SK-N-SH (cell line): ENCODE results near the gene RPL13. TPM values are rescaled to one million over a fixed set of nuclear protein-coding genes. Genes with fewer than 3 reads are reported as not detected.

Experiments used
- CTCF ChIA-PET: fragments of 300-600, 350-600 bp; formaldehyde crosslinking; extraction: SDS; loops from one replicate; lab custom pipeline; 2021; lab: Yijun Ruan, JAX
- POLR2A ChIA-PET: fragments of 350-600 bp; sonication (Branson Sonifier 250); formaldehyde crosslinking; extraction: SDS; loops from one replicate; lab custom pipeline; 2020; ENCODE audit warnings: antibody characterized with exemption, inconsistent platforms; lab: Yijun Ruan, JAX
- DNase-seq: peaks from one replicate; pipeline ENCODE4 v3.0.0; 2012
- H2AFZ ChIP-seq: fragments of 200-600 bp; sonication (generic); 2 replicates; pipeline ENCODE4 v1.8.1; 2016; ENCODE audit warnings: antibody characterized with exemption, mild to moderate bottlenecking, low read depth
- H3F3A ChIP-seq: fragments of 200-600 bp; sonication (generic); replicated peaks from 2 replicates; pipeline ENCODE3; 2016; ENCODE audit warnings: antibody characterized with exemption, mild to moderate bottlenecking; ENCODE audit not compliant: insufficient read depth
- H3K27ac ChIP-seq, 2 experiments: fragments of 200-500 bp in 1 of 2; fragments of 200-600 bp in 1 of 2; sonication (Bioruptor generic) in 1 of 2; sonication (generic), shearing (Covaris generic) in 1 of 2; 2 replicates each; pipeline versions ENCODE4 v1.5.1 to v1.6.1; 2014 to 2016; ENCODE audit warnings: low read depth in 2 of 2, inconsistent platforms in 1 of 2, low read length in 1 of 2, mild to moderate bottlenecking in 1 of 2, mixed read lengths in 1 of 2
- H3K27me3 ChIP-seq: fragments of 200-600 bp; sonication (generic), shearing (Covaris generic); 2 replicates; pipeline ENCODE4 v1.6.1; 2016; ENCODE audit warnings: mixed run types; ENCODE audit not compliant: insufficient read depth
- H3K36me3 ChIP-seq, 2 experiments: fragments of 200-500 bp in 1 of 2; fragments of 200-600 bp in 1 of 2; sonication (Bioruptor generic) in 1 of 2; sonication (generic) in 1 of 2; replicated peaks in 1 of 2; 2 replicates each; pipeline versions ENCODE3 to v1.5.1; 2014 to 2016; ENCODE audit warnings: low read length in 1 of 2, mild to moderate bottlenecking in 1 of 2; ENCODE audit not compliant: insufficient read depth in 2 of 2, control insufficient read depth in 1 of 2
- H3K4me1 ChIP-seq, 2 experiments: fragments of 200-500 bp in 1 of 2; fragments of 200-600 bp in 1 of 2; sonication (Bioruptor generic) in 1 of 2; sonication (generic), shearing (Covaris generic) in 1 of 2; 2 replicates each; pipeline versions ENCODE4 v1.5.1 to v1.6.1; 2014 to 2016; ENCODE audit warnings: low read depth in 1 of 2, low read length in 1 of 2, mixed run types in 1 of 2; ENCODE audit not compliant: insufficient read depth in 2 of 2, control insufficient read depth in 1 of 2
- H3K4me2 ChIP-seq: fragments of 200-600 bp; sonication (generic), shearing (Covaris generic); 2 replicates; pipeline ENCODE4 v1.6.1; 2017; ENCODE audit warnings: mixed run types
- H3K4me3 ChIP-seq, 2 experiments: fragments of 200-500 bp in 1 of 2; fragments of 200-600 bp in 1 of 2; sonication (Bioruptor generic) in 1 of 2; sonication (generic), shearing (Covaris generic) in 1 of 2; 2 replicates each; pipeline versions ENCODE4 v1.5.1 to v1.8.1; 2014 to 2016; ENCODE audit warnings: low read depth in 2 of 2, inconsistent platforms in 1 of 2, low read length in 1 of 2, mild to moderate bottlenecking in 1 of 2, mixed read lengths in 1 of 2, moderate library complexity in 1 of 2
- H3K79me2 ChIP-seq: fragments of 200-600 bp; sonication (generic); 2 replicates; pipeline ENCODE4 v1.8.1; 2017; ENCODE audit warnings: mild to moderate bottlenecking; ENCODE audit not compliant: insufficient read depth
- H3K9ac ChIP-seq: fragments of 200-600 bp; sonication (generic); 2 replicates; pipeline ENCODE4 v1.6.1; 2017; ENCODE audit warnings: mixed run types
- H3K9me2 ChIP-seq: fragments of 200-600 bp; sonication (generic); 2 replicates; pipeline ENCODE4 v1.6.1; 2017; ENCODE audit warnings: mixed run types
- H3K9me3 ChIP-seq: fragments of 200-600 bp; sonication (generic); 2 replicates; pipeline ENCODE4 v1.6.1; 2017; ENCODE audit warnings: mixed run types, mild to moderate bottlenecking, moderate library complexity
- H4K20me1 ChIP-seq: fragments of 200-600 bp; sonication (generic); 2 replicates; pipeline ENCODE4 v1.6.1; 2017; ENCODE audit warnings: mild to moderate bottlenecking, mixed run types; ENCODE audit not compliant: insufficient read depth
- MEF2A ChIP-seq: IDR thresholded peaks from 2 replicates; pipeline ENCODE4 v1.4.0; 2012; ENCODE audit warnings: low read depth, borderline replicate concordance
- NFIC ChIP-seq: IDR thresholded peaks from 2 replicates; pipeline ENCODE4 v1.4.0; 2012; ENCODE audit warnings: borderline replicate concordance
- RAD21 ChIP-seq: IDR thresholded peaks from 2 replicates; pipeline ENCODE4 v1.6.1; 2012; ENCODE audit warnings: mild to moderate bottlenecking, low read length
- RXRA ChIP-seq: IDR thresholded peaks from 2 replicates; pipeline ENCODE4 v1.4.0; 2012; ENCODE audit warnings: low read depth, mild to moderate bottlenecking, borderline replicate concordance
- SIN3A ChIP-seq: IDR thresholded peaks from 2 replicates; pipeline ENCODE4 v1.6.1; 2012; ENCODE audit warnings: low read depth, mild to moderate bottlenecking, low read length, moderate library complexity, borderline replicate concordance
- SMC3 ChIP-seq: IDR thresholded peaks from 2 replicates; pipeline ENCODE4 v1.6.1; 2012; ENCODE audit warnings: low read depth, low read length, improper control_type of control experiment
- TEAD4 ChIP-seq: IDR thresholded peaks from 2 replicates; pipeline ENCODE4 v1.4.0; 2012; ENCODE audit warnings: mild to moderate bottlenecking, borderline replicate concordance; ENCODE audit not compliant: insufficient read depth
- WGBS: methylation state at CpG from one replicate; pipeline ENCODE4 v1.1.6; 2017; ENCODE audit warnings: low lambda C conversion rate; 5-methylcytosine and 5-hydroxymethylcytosine counted together
- polyA plus RNA-seq, 3 experiments: library from polyadenylated mRNA; depleted of rRNA; stranded (reverse); fragments of >200 nt; gene quantifications; 2 replicates each; pipeline ENCODE4 v1.2.3, GENCODE V29; 2012
- TF ChIP-seq, protein P1 (sequence below): fragments of 150-350 bp; IDR thresholded peaks from 2 replicates; pipeline ENCODE4 v1.6.1; 2017; ENCODE audit warnings: antibody characterized with exemption, low read length, low read depth, borderline replicate concordance

Gene RPL13
- polyA plus RNA-seq, 1 of the 3 experiments (the other 2 are of a cell fraction), result 4,635 TPM

DNA sequence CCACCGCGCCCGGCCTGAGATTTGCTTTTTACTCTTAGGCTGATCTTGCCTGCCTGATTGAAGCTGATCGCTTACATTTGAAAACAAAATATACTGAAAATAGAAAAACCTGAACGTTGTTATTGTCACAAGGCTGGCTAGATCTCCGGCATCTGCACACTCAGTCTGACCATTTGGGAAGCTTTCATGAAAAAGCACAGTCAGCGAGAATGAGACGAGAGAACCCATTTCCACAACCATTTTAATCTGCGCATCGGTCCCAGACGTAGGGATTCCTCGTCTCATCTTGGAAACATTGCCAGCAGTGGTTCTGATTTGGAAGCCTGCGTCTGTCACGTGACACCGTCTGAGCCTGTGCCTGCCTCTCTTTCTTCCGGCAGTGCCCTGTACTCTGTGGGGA lies 31.4 kb upstream of the RPL13 start:
- Histone ChIP-seq H4K20me1 (0 out of 2 replicates have a peak, but pooled peaks cover 6% of the 10 kb centered on the region), H3K4me1 (no peaks in the 10 kb centered on the region), H2AFZ (no peak overlapping the region), H3K79me2 (peaks cover 8% of the 10 kb centered on the region; the same call in 1 of the 2 replicates), H3K9me2 (no peaks in the 10 kb centered on the region), H3K4me3 (no peak overlapping the region), H3K36me3 (peaks cover 52 to 65% of the 10 kb centered on the region in 2 experiments), H3K27me3 (no peaks in the 10 kb centered on the region), H3K27ac (no peak overlapping the region), H3K9me3 (no peaks in the 10 kb centered on the region), H3K9ac (no peak overlapping the region), H3F3A (peaks cover 4% of the 10 kb centered on the region), H3K4me2 (no peak overlapping the region)
- WGBS, result 97% methylated on average over 16 of the region's 16 CpGs
- ChIA-PET POLR2A (interaction anchor here (1.3 kb wide), 1 partner anchor 21 kb away, joined by 3 read pairs; the partner anchor contains the start of gene SPG7), CTCF (no interaction called here)
- no peak for DNase-seq
- TF ChIP-seq SMC3 (no peak), NFIC (no peak), RAD21 (no peak), TEAD4 (no peak)
- TF ChIP-seq, protein P1, sequence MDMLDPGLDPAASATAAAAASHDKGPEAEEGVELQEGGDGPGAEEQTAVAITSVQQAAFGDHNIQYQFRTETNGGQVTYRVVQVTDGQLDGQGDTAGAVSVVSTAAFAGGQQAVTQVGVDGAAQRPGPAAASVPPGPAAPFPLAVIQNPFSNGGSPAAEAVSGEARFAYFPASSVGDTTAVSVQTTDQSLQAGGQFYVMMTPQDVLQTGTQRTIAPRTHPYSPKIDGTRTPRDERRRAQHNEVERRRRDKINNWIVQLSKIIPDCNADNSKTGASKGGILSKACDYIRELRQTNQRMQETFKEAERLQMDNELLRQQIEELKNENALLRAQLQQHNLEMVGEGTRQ, result no peak

DNA sequence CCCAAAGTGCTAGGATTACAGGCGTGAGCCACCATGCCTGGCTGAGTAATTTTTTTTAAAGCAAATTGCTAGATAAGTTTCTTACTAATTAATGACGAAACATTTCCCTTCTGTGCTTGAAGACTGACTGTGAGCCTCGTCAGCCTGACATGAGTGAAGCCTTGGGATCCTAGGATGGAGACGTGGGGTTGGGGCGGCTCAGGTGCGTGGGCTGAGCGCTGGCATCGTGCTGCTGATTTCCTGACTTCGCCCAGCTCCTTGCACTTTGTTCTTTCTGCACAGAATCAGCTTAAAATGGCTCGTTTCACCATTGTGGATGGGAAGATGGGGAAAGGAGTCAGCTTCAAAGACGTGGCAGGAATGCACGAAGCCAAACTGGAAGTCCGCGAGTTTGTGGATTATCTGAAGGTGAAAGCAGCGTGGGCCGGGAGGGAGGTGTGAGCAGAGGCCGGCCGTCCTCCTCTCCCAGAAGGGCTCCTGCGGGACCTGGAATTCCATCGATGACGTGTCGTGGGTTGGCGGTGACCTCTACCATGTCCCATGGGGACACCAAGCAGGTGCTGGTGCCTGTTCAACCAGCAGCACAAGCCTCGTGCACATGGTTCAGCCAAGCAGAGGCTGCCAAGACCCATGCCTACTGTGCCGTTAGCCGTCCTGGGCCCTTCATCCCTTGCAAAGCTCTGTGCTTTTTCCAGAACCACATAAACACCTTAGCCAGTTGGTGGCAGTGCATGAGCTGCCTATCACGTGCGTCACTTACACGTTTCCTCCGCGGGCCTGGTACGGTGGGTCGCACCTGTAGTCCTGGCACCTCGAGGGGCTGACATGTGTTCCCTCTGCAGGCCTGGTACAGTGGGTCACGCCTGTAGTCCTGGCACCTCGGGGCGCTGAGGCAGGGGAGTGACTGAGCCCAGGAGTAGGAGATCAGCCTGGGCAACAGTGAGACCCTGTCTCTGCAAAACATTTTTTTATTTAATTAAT lies 29.8 kb upstream of the RPL13 start:
- H3F3A ChIP-seq, result peaks cover 2% of the 10 kb centered on the region
- DNase-seq, result no peak
- no peak overlapping the region for H3K9ac ChIP-seq
- peaks cover 16% of the 10 kb centered on the region for H3K79me2 ChIP-seq
- H4K20me1 ChIP-seq, result 0 out of 2 replicates have a peak, but pooled peaks cover 9% of the 10 kb centered on the region
- H3K4me1 ChIP-seq, result no peaks in the 10 kb centered on the region
- TF ChIP-seq MEF2A, result no peak
- no peak for TF ChIP-seq SIN3A
- TF ChIP-seq RXRA, result no peak
- WGBS, result 95% methylated on average over 36 of the region's 37 CpGs
- no peaks in the 10 kb centered on the region for H3K27me3 ChIP-seq
- H3K27ac ChIP-seq, result no peak overlapping the region
- peaks cover 53 to 73% of the 10 kb centered on the region in 2 experiments for H3K36me3 ChIP-seq
- no peaks in the 10 kb centered on the region for H3K9me3 ChIP-seq
- CTCF ChIA-PET, result interaction anchor here (1.1 to 2.7 kb wide), 2 partner anchors 27 to 215 kb away, joined by 4 to 9 read pairs; no protein-coding TSS in a partner anchor
- no peak overlapping the region for H2AFZ ChIP-seq
- POLR2A ChIA-PET, result interaction anchor here (1.3 to 1.5 kb wide), 2 partner anchors 19 to 23 kb away, joined by 3 read pairs; partner anchors contain the start of gene SPG7
- H3K4me3 ChIP-seq, result no peak overlapping the region
- no peaks in the 10 kb centered on the region for H3K9me2 ChIP-seq
- no peak overlapping the region for H3K4me2 ChIP-seq
